Neural cell (in vitro differentiated cells): ENCODE data around the gene TMEM117. TPM values are rescaled to one million over a fixed set of nuclear protein-coding genes. Genes with fewer than 3 reads are reported as not detected.

ENCODE experiments used
- H2AFZ ChIP-seq: fragments of 200-600, 300-800 bp; sonication (generic), shearing (Covaris generic); 2 replicates; pipeline ENCODE4 v1.6.0; 2014; ENCODE audit warnings: low read depth, mild to moderate bottlenecking, antibody characterized with exemption, low read length, moderate library complexity
- H3F3A ChIP-seq: fragments of 200-600 bp; shearing (Covaris generic); 2 replicates; pipeline ENCODE4 v1.6.1; 2016; ENCODE audit warnings: mild to moderate bottlenecking, moderate library complexity, mixed read lengths, antibody characterized with exemption, low read length; ENCODE audit not compliant: insufficient read depth, poor library complexity, severe bottlenecking
- H3K27ac ChIP-seq: fragments of 200-600, 300-800 bp; sonication (generic), shearing (Covaris generic); 2 replicates; pipeline ENCODE4 v1.5.1; 2014; ENCODE audit warnings: mild to moderate bottlenecking, low read length, moderate library complexity
- H3K27me3 ChIP-seq: fragments of 300-800, 200-600 bp; sonication (generic), shearing (Covaris generic); 2 replicates; pipeline ENCODE4 v1.6.0; 2014; ENCODE audit warnings: mild to moderate bottlenecking, low read depth, low read length, moderate library complexity; ENCODE audit not compliant: insufficient read depth
- H3K36me3 ChIP-seq: fragments of 300-800, 200-600 bp; sonication (generic), shearing (Covaris generic); 2 replicates; pipeline ENCODE4 v1.5.1; 2014; ENCODE audit warnings: mild to moderate bottlenecking, antibody characterized with exemption, low read length, moderate library complexity; ENCODE audit not compliant: insufficient read depth
- H3K4me2 ChIP-seq: fragments of 300-800, 200-600 bp; sonication (generic), shearing (Covaris generic); 2 replicates; pipeline ENCODE4 v1.6.0; 2014; ENCODE audit warnings: mild to moderate bottlenecking, low read length
- H3K4me3 ChIP-seq: fragments of 300-800, 200-600 bp; sonication (generic), shearing (Covaris generic); 2 replicates; pipeline ENCODE4 v1.5.1; 2014; ENCODE audit warnings: mild to moderate bottlenecking, low read length, moderate library complexity
- H3K79me2 ChIP-seq: fragments of 200-600 bp; shearing (Covaris generic); replicated peaks from 2 replicates; pipeline ENCODE4 v1.6.0; 2014; ENCODE audit warnings: mild to moderate bottlenecking, low read length, moderate library complexity; ENCODE audit not compliant: insufficient read depth
- H3K9ac ChIP-seq: fragments of 300-800, 200-600 bp; sonication (generic), shearing (Covaris generic); 2 replicates; pipeline ENCODE4 v1.6.1; 2016; ENCODE audit warnings: mild to moderate bottlenecking, low read length, mixed read lengths
- H3K9me2 ChIP-seq: fragments of 200-600 bp; shearing (Covaris generic); 2 replicates; pipeline ENCODE4 v1.6.1; 2016; ENCODE audit warnings: mild to moderate bottlenecking, low read length, mixed read lengths; ENCODE audit not compliant: insufficient read depth
- H3K9me3 ChIP-seq: fragments of 200-600, 300-800 bp; sonication (generic), shearing (Covaris generic); 2 replicates; pipeline ENCODE4 v1.6.1; 2016; ENCODE audit warnings: mild to moderate bottlenecking, mixed run types, low read length, moderate library complexity, mixed read lengths
- H4K20me1 ChIP-seq: fragments of 200-600 bp; shearing (Covaris generic); 2 replicates; pipeline ENCODE4 v1.6.1; 2016; ENCODE audit warnings: mild to moderate bottlenecking, mixed run types; ENCODE audit not compliant: insufficient read depth
- CTCF ChIP-seq: fragments of 450-650 bp; IDR thresholded peaks from 2 replicates; pipeline ENCODE4 v1.5.1; 2014; ENCODE audit warnings: antibody characterized with exemption, mild to moderate bottlenecking, moderate library complexity; ENCODE audit not compliant: poor library complexity, severe bottlenecking
- EP300 ChIP-seq: fragments of 450-650 bp; conservative IDR thresholded peaks from 2 replicates; pipeline ENCODE4 v1.6.1; 2014; ENCODE audit warnings: antibody characterized with exemption, mild to moderate bottlenecking, moderate library complexity; ENCODE audit not compliant: poor library complexity, severe bottlenecking
- EZH2 ChIP-seq: fragments of 200-600, 300-800 bp; shearing (Covaris generic), sonication (generic); IDR thresholded peaks from 2 replicates; pipeline ENCODE4 v1.6.1; 2014; ENCODE audit warnings: antibody characterized with exemption, low read length, borderline replicate concordance, mild to moderate bottlenecking; ENCODE audit not compliant: insufficient read depth, poor library complexity, severe bottlenecking
- MXI1 ChIP-seq: fragments of 450-650 bp; conservative IDR thresholded peaks from 2 replicates; pipeline ENCODE4 v1.6.1; 2014; ENCODE audit warnings: antibody characterized with exemption, mild to moderate bottlenecking; ENCODE audit not compliant: poor library complexity, severe bottlenecking
- POLR2AphosphoS5 ChIP-seq: IDR thresholded peaks from 2 replicates; pipeline ENCODE4 v1.6.1; 2012
- RAD21 ChIP-seq: fragments of 450-650 bp; conservative IDR thresholded peaks from 2 replicates; pipeline ENCODE4 v1.6.1; 2014; ENCODE audit warnings: antibody characterized with exemption, mild to moderate bottlenecking, moderate library complexity
- REST ChIP-seq: IDR thresholded peaks from 2 replicates; pipeline ENCODE4 v1.6.1; 2012; ENCODE audit warnings: borderline replicate concordance
- SMC3 ChIP-seq: fragments of 450-650 bp; conservative IDR thresholded peaks from 2 replicates; pipeline ENCODE4 v1.6.1; 2014; ENCODE audit warnings: antibody characterized with exemption, mild to moderate bottlenecking, moderate library complexity; ENCODE audit not compliant: poor library complexity
- TAF1 ChIP-seq: IDR thresholded peaks from 2 replicates; pipeline ENCODE4 v1.6.1; 2012; ENCODE audit warnings: low read depth
- polyA plus RNA-seq: library from polyadenylated mRNA; depleted of rRNA; stranded (reverse); fragments of >200 nt; gene quantifications from 2 replicates; pipeline ENCODE4 v1.2.3, GENCODE V29; 2014

TMEM117 gene
- polyA plus RNA-seq, 1 donor from 2014 or later: 5.3 TPM

- H2AFZ ChIP-seq: no peak overlapping the region
- no peaks in the 10 kb centered on the region for H3K79me2 ChIP-seq
- H4K20me1 ChIP-seq: no peaks in the 10 kb centered on the region
- H3K9ac ChIP-seq: no peak overlapping the region
- H3K4me3 ChIP-seq: no peak overlapping the region
- H3K9me3 ChIP-seq: no peaks in the 10 kb centered on the region
- H3K27ac ChIP-seq: no peak overlapping the region
- H3F3A ChIP-seq: no peaks in the 10 kb centered on the region
- TF ChIP-seq EZH2 (no peak), RAD21 (no peak), MXI1 (no peak), EP300 (no peak)
- H3K27me3 ChIP-seq: no peaks in the 10 kb centered on the region
- no peaks in the 10 kb centered on the region for H3K9me2 ChIP-seq
- no peak overlapping the region for H3K4me2 ChIP-seq
- H3K36me3 ChIP-seq: no peaks in the 10 kb centered on the region
Measured at GRCh38 chr12:43824207-43824775, 11.6 kb upstream of the TMEM117 start.

- no peak overlapping the region for H3K27ac ChIP-seq
- no peaks in the 10 kb centered on the region for H3K9me2 ChIP-seq
- no peaks in the 10 kb centered on the region for H3K79me2 ChIP-seq
- no peaks in the 10 kb centered on the region for H3K9me3 ChIP-seq
- no peaks in the 10 kb centered on the region for H3K36me3 ChIP-seq
- H4K20me1 ChIP-seq: no peaks in the 10 kb centered on the region
- H3K27me3 ChIP-seq: no peaks in the 10 kb centered on the region
- TF ChIP-seq RAD21: no peak
- no peak for TF ChIP-seq TAF1
- TF ChIP-seq SMC3: no peak
- TF ChIP-seq EZH2: no peak
- TF ChIP-seq CTCF: no peak
- TF ChIP-seq EP300: no peak
- TF ChIP-seq POLR2AphosphoS5: no peak
- no peak for TF ChIP-seq REST
- TF ChIP-seq MXI1: no peak
- H3K9ac ChIP-seq: no peak overlapping the region
- no peak overlapping the region for H3K4me2 ChIP-seq
- no peak overlapping the region for H3K4me3 ChIP-seq
- H2AFZ ChIP-seq: no peak overlapping the region
- H3F3A ChIP-seq: no peaks in the 10 kb centered on the region
Measured at GRCh38 chr12:43826681-43827080, 9.2 kb upstream of the TMEM117 start.

GRCh38 chr12:43827093-43827492 lies 8.8 kb upstream of the TMEM117 start:
- no peaks in the 10 kb centered on the region for H3F3A ChIP-seq
- H2AFZ ChIP-seq: no peak overlapping the region
- no peaks in the 10 kb centered on the region for H4K20me1 ChIP-seq
- no peaks in the 10 kb centered on the region for H3K9me3 ChIP-seq
- H3K9ac ChIP-seq: no peak overlapping the region
- TF ChIP-seq TAF1 (no peak), CTCF (no peak), MXI1 (no peak), POLR2AphosphoS5 (no peak), SMC3 (no peak), RAD21 (no peak), EP300 (no peak), REST (no peak), EZH2 (no peak)
- no peaks in the 10 kb centered on the region for H3K27me3 ChIP-seq
- H3K79me2 ChIP-seq: no peaks in the 10 kb centered on the region
- no peaks in the 10 kb centered on the region for H3K36me3 ChIP-seq
- H3K27ac ChIP-seq: no peak overlapping the region
- H3K4me3 ChIP-seq: no peak overlapping the region
- H3K9me2 ChIP-seq: no peaks in the 10 kb centered on the region
- H3K4me2 ChIP-seq: no peak overlapping the region
